ENCODE data around the gene CYP2U1.
"Not testable (repeated sequence)": the region's sequence is repeated elsewhere in the genome, so short reads cannot be mapped to it uniquely, and the experiment has no call there.

CYP2U1 gene

GRCh38 chr4:107930821-107931774, at the start of gene CYP2U1:
CYP2U1 (plus strand) TSS chr4:107931549; CDS start chr4:107931644, 95 bp downstream.
- peak; percentile 81 for DNase-seq

- DNase-seq, result peak; percentile 17
Measured at GRCh38 chr4:107885865-107886264, 45.5 kb upstream of the CYP2U1 start.

- peak; percentile 14 for DNase-seq
Measured at GRCh38 chr4:107888237-107888636, 43.1 kb upstream of the CYP2U1 start.

- no peak for DNase-seq
Measured at GRCh38 chr4:107890779-107891178, 40.6 kb upstream of the CYP2U1 start.

GRCh38 chr4:107891299-107891698, 40.0 kb upstream of the CYP2U1 start:
- no peak for DNase-seq

- no peak for DNase-seq
Measured at GRCh38 chr4:107893171-107894137, 37.9 kb upstream of the CYP2U1 start.

GRCh38 chr4:107894138-107894603, 37.2 kb upstream of the CYP2U1 start:
- DNase-seq, result no peak

GRCh38 chr4:107896158-107896645, 35.1 kb upstream of the CYP2U1 start:
- peak; percentile 97 for DNase-seq

- DNase-seq, result no peak
Measured at GRCh38 chr4:107896646-107897045, 34.7 kb upstream of the CYP2U1 start.

- no peak for DNase-seq
Measured at GRCh38 chr4:107897823-107898222, 33.5 kb upstream of the CYP2U1 start.

- DNase-seq, result no peak
Measured at GRCh38 chr4:107900067-107900466, 31.3 kb upstream of the CYP2U1 start.

- no peak for DNase-seq
Measured at GRCh38 chr4:107900508-107900907, 30.8 kb upstream of the CYP2U1 start.

GRCh38 chr4:107901213-107901934, 30.0 kb upstream of the CYP2U1 start:
- no peak for DNase-seq

- DNase-seq, result no peak
Measured at GRCh38 chr4:107902715-107903114, 28.6 kb upstream of the CYP2U1 start.

- not testable (repeated sequence) for DNase-seq
Measured at GRCh38 chr4:107905082-107905481, 26.3 kb upstream of the CYP2U1 start.

- no peak for DNase-seq
Measured at GRCh38 chr4:107906458-107907100, 24.8 kb upstream of the CYP2U1 start.

- no peak for DNase-seq
Measured at GRCh38 chr4:107908377-107908776, 23.0 kb upstream of the CYP2U1 start.

GRCh38 chr4:107913283-107913899, 18.0 kb upstream of the CYP2U1 start:
- no peak for DNase-seq

- DNase-seq, result no peak
Measured at GRCh38 chr4:107915220-107915619, 16.1 kb upstream of the CYP2U1 start.

- DNase-seq, result no peak
Measured at GRCh38 chr4:107916623-107917022, 14.7 kb upstream of the CYP2U1 start.

GRCh38 chr4:107917500-107917899, 13.8 kb upstream of the CYP2U1 start:
- DNase-seq, result no peak

All from NCI-H226 (cell line).